K562 (cell line): ENCODE data around the gene HNRNPM. TPM values are rescaled to one million over a fixed set of nuclear protein-coding genes. Genes with fewer than 3 reads are reported as not detected.

Source experiments
- ARNT ChIP-seq, 2 experiments: fragments of 450-650 bp; IDR thresholded peaks; 2 replicates each; pipeline ENCODE4 v1.6.1; 2016; ENCODE audit warnings: mild to moderate bottlenecking in 1 of 2
- CXXC5 ChIP-seq: fragments of 250-450 bp; sonication (Bioruptor Pico); IDR thresholded peaks from 2 replicates; pipeline ENCODE4 v1.8.0; 2022; ENCODE audit warnings: inconsistent platforms, mild to moderate bottlenecking, moderate library complexity
- EHMT2 ChIP-seq: fragments of 450-650 bp; IDR thresholded peaks from 2 replicates; pipeline ENCODE4 v1.6.1; 2018; ENCODE audit warnings: antibody characterized with exemption
- POLR3G ChIP-seq: IDR thresholded peaks from 2 replicates; pipeline ENCODE4 v1.6.1; 2011; ENCODE audit not compliant: insufficient read length, insufficient replicate concordance; ENCODE audit errors: extremely low read depth
- RBM17 ChIP-seq: fragments of 200-400 bp; formaldehyde crosslinking; IDR thresholded peaks from 2 replicates; pipeline ENCODE4 v1.6.1; 2017; ENCODE audit warnings: low read depth, mild to moderate bottlenecking, low read length, borderline replicate concordance
- ZBTB7A ChIP-seq: IDR thresholded peaks from 2 replicates; pipeline ENCODE4 v1.6.1; 2011; ENCODE audit warnings: low read depth, mild to moderate bottlenecking, low read length, moderate library complexity, borderline replicate concordance; ENCODE audit not compliant: control insufficient read depth
- ZNF444 ChIP-seq: fragments of 250-450 bp; sonication (Bioruptor Pico); IDR thresholded peaks from 2 replicates; pipeline ENCODE4 v1.4.0; 2020; ENCODE audit warnings: mild to moderate bottlenecking, moderate library complexity
- ZNF696 ChIP-seq: fragments of 250-450 bp; sonication (Bioruptor Pico); conservative IDR thresholded peaks from 2 replicates; pipeline ENCODE4 v1.4.0; 2020; ENCODE audit warnings: mild to moderate bottlenecking, moderate library complexity
- polyA plus RNA-seq, 8 experiments: library from polyadenylated mRNA; depleted of rRNA in 4 of 8; stranded (reverse) in 5 of 8; unstranded in 3 of 8; fragments of >200 nt; fragmentation: Nextera tagmentation in 2 of 8; fragmentation: Illumina TruSeq in 1 of 8; extraction: Ambion mirVana in 2 of 8; extraction: Trizol in 1 of 8; gene quantifications; 2 replicates each; pipeline versions ENCODE4 v1.2.1 to v1.2.3, GENCODE V29; 2011 to 2014; ENCODE audit warnings: inconsistent platforms in 1 of 8, missing spikeins in 1 of 8
- total RNA-seq, 7 experiments: library from RNA; depleted of rRNA in 6 of 7; stranded (reverse); fragments of >200 nt in 6 of 7; fragmentation: Illumina TruSeq in 2 of 7; extraction: Trizol in 2 of 7; gene quantifications; 2 replicates each; pipeline versions ENCODE4 v1.2.1 to v1.2.3, GENCODE V29; 2011 to 2021; ENCODE audit warnings: low replicate concordance in 1 of 7
- TF ChIP-seq, protein P1 (sequence below): fragments of 450-650 bp; IDR thresholded peaks from 2 replicates; pipeline ENCODE4 v1.7.0; 2016; ENCODE audit warnings: borderline replicate concordance
- TF ChIP-seq, protein P2 (sequence below): sonication (generic); formaldehyde crosslinking; IDR thresholded peaks from 2 replicates; pipeline ENCODE4 v1.8.0; 2023; ENCODE audit warnings: mild to moderate bottlenecking, missing genetic modification reagents
- TF ChIP-seq, protein P3 (sequence below): sonication (generic); formaldehyde crosslinking; IDR thresholded peaks from 2 replicates; pipeline ENCODE4 v1.8.0; 2022; ENCODE audit warnings: mild to moderate bottlenecking, missing genetic modification reagents
- TF ChIP-seq, protein P4 (sequence below), 2 experiments: IDR thresholded peaks in 1 of 2; conservative IDR thresholded peaks in 1 of 2; 2 replicates each; pipeline ENCODE4 v1.6.1; 2016; ENCODE audit warnings: low read depth in 2 of 2, mild to moderate bottlenecking in 1 of 2, missing compliant biosample characterization in 1 of 2, missing genetic modification characterization in 1 of 2, moderate library complexity in 1 of 2
- TF ChIP-seq, protein P5 (sequence below), 2 experiments: fragments of 250-450 bp in 1 of 2; fragments of 450-650 bp in 1 of 2; sonication (Bioruptor Pico) in 1 of 2; IDR thresholded peaks; 2 replicates each; pipeline versions ENCODE4 v1.6.1 to v1.8.0; 2016 to 2021; ENCODE audit warnings: mild to moderate bottlenecking in 2 of 2, moderate library complexity in 2 of 2, missing compliant biosample characterization in 1 of 2, missing genetic modification characterization in 1 of 2

Gene HNRNPM
- total and polyA plus RNA-seq, 9 of the 15 experiments (the other 6 are each of a cell fraction or from before 2014, with no cell fraction given): 11.1 to 340 (median 195) TPM

DNA sequence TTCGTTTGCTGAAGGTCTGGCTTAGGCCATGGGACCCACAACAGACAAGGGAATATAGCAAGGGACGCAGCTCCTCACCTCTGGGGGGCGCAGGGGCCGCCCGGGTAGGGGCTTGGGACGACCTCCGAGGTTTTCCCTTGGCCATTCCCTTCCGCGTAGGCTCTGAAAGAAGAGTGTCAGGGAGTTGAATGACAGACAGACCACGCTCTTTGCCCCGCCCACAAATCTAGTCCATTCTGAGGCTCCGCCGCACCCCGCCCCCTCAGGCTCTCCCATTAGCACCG, 80.6 kb downstream of the HNRNPM start (continued):
- TF ChIP-seq ZBTB7A: peak; percentile 75; the same call in 1 of the 2 replicates
- no peak for TF ChIP-seq ZNF444
- TF ChIP-seq ZNF696 (CRISPR knock-in tag): no peak
- no peak for TF ChIP-seq ARNT (IDR thresholded peaks at IDR 0.05)
- TF ChIP-seq, protein P1, sequence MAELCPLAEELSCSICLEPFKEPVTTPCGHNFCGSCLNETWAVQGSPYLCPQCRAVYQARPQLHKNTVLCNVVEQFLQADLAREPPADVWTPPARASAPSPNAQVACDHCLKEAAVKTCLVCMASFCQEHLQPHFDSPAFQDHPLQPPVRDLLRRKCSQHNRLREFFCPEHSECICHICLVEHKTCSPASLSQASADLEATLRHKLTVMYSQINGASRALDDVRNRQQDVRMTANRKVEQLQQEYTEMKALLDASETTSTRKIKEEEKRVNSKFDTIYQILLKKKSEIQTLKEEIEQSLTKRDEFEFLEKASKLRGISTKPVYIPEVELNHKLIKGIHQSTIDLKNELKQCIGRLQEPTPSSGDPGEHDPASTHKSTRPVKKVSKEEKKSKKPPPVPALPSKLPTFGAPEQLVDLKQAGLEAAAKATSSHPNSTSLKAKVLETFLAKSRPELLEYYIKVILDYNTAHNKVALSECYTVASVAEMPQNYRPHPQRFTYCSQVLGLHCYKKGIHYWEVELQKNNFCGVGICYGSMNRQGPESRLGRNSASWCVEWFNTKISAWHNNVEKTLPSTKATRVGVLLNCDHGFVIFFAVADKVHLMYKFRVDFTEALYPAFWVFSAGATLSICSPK: no peak
- TF ChIP-seq, protein P2, sequence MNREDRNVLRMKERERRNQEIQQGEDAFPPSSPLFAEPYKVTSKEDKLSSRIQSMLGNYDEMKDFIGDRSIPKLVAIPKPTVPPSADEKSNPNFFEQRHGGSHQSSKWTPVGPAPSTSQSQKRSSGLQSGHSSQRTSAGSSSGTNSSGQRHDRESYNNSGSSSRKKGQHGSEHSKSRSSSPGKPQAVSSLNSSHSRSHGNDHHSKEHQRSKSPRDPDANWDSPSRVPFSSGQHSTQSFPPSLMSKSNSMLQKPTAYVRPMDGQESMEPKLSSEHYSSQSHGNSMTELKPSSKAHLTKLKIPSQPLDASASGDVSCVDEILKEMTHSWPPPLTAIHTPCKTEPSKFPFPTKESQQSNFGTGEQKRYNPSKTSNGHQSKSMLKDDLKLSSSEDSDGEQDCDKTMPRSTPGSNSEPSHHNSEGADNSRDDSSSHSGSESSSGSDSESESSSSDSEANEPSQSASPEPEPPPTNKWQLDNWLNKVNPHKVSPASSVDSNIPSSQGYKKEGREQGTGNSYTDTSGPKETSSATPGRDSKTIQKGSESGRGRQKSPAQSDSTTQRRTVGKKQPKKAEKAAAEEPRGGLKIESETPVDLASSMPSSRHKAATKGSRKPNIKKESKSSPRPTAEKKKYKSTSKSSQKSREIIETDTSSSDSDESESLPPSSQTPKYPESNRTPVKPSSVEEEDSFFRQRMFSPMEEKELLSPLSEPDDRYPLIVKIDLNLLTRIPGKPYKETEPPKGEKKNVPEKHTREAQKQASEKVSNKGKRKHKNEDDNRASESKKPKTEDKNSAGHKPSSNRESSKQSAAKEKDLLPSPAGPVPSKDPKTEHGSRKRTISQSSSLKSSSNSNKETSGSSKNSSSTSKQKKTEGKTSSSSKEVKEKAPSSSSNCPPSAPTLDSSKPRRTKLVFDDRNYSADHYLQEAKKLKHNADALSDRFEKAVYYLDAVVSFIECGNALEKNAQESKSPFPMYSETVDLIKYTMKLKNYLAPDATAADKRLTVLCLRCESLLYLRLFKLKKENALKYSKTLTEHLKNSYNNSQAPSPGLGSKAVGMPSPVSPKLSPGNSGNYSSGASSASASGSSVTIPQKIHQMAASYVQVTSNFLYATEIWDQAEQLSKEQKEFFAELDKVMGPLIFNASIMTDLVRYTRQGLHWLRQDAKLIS: no peak
- no peak for TF ChIP-seq EHMT2
- no peak for TF ChIP-seq RBM17
- TF ChIP-seq, protein P3, sequence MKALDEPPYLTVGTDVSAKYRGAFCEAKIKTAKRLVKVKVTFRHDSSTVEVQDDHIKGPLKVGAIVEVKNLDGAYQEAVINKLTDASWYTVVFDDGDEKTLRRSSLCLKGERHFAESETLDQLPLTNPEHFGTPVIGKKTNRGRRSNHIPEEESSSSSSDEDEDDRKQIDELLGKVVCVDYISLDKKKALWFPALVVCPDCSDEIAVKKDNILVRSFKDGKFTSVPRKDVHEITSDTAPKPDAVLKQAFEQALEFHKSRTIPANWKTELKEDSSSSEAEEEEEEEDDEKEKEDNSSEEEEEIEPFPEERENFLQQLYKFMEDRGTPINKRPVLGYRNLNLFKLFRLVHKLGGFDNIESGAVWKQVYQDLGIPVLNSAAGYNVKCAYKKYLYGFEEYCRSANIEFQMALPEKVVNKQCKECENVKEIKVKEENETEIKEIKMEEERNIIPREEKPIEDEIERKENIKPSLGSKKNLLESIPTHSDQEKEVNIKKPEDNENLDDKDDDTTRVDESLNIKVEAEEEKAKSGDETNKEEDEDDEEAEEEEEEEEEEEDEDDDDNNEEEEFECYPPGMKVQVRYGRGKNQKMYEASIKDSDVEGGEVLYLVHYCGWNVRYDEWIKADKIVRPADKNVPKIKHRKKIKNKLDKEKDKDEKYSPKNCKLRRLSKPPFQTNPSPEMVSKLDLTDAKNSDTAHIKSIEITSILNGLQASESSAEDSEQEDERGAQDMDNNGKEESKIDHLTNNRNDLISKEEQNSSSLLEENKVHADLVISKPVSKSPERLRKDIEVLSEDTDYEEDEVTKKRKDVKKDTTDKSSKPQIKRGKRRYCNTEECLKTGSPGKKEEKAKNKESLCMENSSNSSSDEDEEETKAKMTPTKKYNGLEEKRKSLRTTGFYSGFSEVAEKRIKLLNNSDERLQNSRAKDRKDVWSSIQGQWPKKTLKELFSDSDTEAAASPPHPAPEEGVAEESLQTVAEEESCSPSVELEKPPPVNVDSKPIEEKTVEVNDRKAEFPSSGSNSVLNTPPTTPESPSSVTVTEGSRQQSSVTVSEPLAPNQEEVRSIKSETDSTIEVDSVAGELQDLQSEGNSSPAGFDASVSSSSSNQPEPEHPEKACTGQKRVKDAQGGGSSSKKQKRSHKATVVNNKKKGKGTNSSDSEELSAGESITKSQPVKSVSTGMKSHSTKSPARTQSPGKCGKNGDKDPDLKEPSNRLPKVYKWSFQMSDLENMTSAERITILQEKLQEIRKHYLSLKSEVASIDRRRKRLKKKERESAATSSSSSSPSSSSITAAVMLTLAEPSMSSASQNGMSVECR (CRISPR knock-in tag): no peak
- TF ChIP-seq, protein P4, sequence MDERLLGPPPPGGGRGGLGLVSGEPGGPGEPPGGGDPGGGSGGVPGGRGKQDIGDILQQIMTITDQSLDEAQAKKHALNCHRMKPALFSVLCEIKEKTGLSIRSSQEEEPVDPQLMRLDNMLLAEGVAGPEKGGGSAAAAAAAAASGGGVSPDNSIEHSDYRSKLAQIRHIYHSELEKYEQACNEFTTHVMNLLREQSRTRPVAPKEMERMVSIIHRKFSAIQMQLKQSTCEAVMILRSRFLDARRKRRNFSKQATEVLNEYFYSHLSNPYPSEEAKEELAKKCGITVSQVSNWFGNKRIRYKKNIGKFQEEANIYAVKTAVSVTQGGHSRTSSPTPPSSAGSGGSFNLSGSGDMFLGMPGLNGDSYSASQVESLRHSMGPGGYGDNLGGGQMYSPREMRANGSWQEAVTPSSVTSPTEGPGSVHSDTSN (CRISPR knock-in tag; IDR thresholded peaks at IDR 0.05; ENCODE audit: low read depth): peak; percentile 72
- TF ChIP-seq, protein P4 (tag; conservative IDR thresholded peaks at IDR 0.05; ENCODE audit: low read depth): peak; percentile 92
- TF ChIP-seq POLR3G: no peak
- TF ChIP-seq, protein P5, sequence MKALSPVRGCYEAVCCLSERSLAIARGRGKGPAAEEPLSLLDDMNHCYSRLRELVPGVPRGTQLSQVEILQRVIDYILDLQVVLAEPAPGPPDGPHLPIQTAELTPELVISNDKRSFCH (CRISPR knock-in tag; IDR thresholded peaks at IDR 0.05): no peak
- TF ChIP-seq, protein P5 (tag; IDR thresholded peaks at IDR 0.05): no peak
- peak; percentile 22 for TF ChIP-seq CXXC5 (CRISPR knock-in tag)
